Posterior cingulate gyrus (tissue), 11 donors: ENCODE data around the gene SYTL2.

Source experiments
- DNase-seq, 10 donors: peaks; one replicate each; pipeline versions ENCODE4 v3.0.0 to v3.0.0-alpha.2; 2020 to 2021; ENCODE audit warnings: mixed read lengths in 3 of 10
- intact Hi-C: fragments of 100-400 bp; cut with DNase I; formaldehyde crosslinking; loops from one replicate; pipeline ENCODE4 v1.15.1; 2023

Gene SYTL2

DNA sequence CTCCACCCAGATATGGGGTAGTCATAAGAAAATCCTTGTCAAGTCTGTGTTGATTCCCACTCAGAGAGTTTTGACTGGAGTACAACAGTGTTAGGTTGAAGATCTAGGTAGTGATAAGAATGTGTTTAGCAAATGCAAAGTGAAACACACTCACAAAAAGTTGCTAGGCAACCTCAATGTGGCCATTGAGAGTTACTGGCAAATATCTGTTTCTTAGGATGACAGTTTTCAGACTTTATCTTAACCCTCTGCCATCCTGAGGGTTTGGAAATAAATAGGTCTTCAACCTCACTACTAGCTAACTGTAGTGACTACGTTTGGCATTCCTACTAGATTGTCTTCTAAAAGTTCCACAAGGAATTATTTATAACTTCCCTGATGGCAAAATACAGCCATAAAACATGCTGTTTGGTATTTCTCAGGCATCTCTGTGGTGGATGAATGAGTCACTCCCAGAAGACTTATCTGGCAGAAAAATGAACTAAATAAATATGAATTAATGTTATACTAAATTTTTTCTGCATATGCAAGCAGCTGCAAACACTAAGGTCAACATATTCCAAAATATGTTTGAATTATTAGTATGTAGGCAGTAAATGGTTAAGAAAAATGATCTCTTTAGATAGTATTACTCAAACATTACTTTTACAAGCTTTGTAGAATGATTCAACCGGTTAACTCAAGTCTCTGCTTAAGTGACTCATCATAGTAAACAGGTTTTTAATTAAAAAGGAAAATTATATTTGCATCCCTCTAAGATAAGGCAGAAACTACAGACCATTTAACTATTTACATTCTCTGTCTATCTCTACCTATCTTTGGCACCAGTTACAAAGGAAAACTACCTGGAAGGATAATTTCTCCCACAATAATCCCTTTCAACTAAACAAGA is 17.1 kb upstream of the SYTL2 start:
- intact Hi-C loops = loop anchor here (5.0 kb wide), 1 partner anchor 136 kb away; no protein-coding TSS in a partner anchor
- no peak for DNase-seq

DNA sequence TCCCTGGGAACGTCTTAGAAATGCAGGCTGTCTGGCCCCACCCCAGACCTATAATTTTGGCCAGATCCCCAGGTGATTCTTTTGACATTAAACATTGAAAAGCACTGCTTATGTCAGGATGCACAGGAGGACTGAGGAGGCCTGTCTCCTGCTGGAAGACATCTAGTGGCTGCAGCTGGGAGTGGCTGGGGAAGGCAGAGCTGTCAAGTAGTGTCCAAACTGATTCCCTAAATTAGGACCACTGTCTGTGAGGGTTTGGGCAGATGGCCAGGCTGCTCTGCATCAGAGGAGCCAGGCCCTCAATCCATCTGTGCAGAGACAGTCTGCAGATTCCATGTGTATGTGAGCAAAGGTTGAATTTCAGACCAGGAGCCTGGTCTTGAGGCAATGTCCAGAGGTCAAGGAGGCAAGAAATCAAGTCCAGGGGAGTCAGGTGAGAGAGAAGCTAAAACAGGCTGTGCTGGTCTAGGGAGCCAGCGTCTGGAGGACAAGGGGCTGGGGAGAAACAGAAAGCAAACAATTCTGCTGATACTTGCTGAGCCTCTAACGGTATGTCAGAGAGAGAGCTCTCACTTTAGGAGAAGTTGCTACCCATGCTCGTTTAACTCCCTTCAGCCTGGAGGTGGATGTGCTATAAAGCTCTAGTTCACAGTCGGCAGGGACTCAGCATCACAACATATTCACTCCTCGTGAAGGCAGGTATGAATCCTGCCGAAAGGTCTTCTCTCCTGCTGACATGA is 15.3 kb upstream of the SYTL2 start:
- peak in 7 of 10 donors; percentile 48 to 91 (median 58) for DNase-seq
- intact Hi-C loops = loop anchor here (5.0 kb wide), 1 partner anchor 134 kb away; no protein-coding TSS in a partner anchor

DNA sequence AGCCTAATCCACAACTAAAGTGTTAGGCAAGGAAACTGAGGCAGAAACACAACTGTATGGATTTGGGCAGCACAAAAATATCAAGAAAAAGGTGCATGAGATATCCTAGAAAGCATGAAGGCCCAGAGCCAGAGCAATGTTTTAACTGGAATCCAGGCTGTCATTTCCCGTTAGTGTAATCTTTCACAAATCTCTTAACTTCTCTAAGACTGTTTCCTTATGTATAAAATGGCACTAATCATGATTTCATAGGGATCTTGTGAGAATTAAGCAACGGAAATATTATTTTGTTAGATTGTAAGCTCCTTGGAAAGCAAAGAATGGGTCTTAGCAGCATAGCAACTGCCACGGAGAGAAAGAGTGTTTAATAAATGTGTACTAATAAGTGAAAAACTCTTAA is 14.7 kb upstream of the SYTL2 start:
- intact Hi-C loops = loop anchor here (5.0 kb wide), 1 partner anchor 133 kb away; no protein-coding TSS in a partner anchor
- no peak for DNase-seq

DNA sequence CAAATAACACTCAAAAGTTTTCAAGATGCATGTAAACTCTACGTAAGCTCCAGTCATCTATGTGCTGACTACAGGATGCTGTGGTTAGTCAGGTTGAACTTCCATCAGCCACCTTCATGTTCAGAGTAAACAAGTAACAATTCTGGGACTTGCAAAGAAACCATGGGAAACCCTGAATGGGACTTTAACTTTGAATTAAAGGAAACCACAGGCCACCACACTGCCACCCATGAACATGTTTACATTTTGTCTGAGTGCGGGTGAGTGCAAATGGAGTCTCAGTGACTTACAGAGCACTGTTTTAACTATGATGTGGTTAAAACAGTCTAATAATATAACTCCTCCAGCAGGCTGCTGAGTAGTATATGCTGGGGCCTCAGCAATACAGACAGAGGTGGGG is 12.9 kb upstream of the SYTL2 start:
- no peak for DNase-seq
- intact Hi-C loops = no loop called here

DNA sequence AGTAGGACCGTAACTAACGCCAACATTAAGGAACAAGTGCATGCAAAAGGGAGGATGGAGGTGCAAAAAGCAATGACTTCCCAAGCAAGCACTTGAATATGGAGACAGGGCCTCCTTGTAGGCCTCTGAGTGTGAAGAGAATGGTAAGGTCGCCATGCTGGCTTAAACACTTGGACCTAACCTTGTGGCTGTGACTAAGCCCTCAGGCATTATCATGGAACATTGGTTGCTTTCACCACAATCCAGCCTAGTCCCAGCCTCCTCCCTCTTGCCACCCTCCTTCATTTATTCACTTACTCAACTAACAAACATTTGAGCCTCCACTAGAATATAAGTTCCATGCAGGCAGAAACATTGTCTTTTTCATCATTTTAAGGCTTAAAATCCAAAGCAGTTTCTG is 11.9 kb upstream of the SYTL2 start:
- no peak for DNase-seq
- intact Hi-C loops = no loop called here

DNA sequence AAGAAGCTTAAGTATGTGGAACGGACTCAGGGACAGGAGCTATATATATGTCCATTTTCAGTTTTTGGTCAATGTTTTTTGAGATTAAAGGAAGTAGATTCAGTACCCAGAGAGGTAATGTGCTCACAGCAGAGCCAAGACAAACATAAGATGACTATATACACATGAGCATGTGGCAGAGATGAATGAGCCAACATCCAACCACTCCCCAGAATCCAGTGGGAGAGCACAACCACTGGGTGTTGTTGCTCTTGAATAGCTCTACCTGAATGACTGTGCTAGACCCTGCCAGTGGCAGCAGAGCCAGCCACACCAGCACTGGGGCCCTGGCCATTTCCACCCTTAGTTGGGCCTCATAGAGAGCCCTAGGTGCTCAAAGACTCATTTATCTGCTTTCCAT is 10.7 kb upstream of the SYTL2 start:
- DNase-seq = no peak
- intact Hi-C loops = no loop called here

DNA sequence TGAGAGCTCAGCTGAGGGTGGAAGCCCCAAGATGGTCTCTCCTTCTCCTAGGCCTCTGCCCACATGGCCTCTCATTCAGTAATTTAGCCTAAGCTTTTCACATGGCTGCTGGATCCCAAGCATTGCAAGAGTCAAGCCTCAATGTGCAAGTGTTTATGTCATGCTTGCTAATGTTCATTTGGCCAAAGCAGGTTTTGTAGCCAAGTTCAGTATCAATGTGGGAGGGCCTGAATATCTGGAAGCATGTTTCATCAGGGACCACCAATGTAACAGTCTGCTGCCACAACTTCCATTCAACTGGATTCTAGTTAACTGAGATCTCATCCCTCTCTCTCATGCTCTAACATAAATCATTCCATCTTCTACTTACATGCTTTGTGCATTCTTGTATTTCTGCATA is 8.5 kb upstream of the SYTL2 start:
- intact Hi-C loops = no loop called here

DNA sequence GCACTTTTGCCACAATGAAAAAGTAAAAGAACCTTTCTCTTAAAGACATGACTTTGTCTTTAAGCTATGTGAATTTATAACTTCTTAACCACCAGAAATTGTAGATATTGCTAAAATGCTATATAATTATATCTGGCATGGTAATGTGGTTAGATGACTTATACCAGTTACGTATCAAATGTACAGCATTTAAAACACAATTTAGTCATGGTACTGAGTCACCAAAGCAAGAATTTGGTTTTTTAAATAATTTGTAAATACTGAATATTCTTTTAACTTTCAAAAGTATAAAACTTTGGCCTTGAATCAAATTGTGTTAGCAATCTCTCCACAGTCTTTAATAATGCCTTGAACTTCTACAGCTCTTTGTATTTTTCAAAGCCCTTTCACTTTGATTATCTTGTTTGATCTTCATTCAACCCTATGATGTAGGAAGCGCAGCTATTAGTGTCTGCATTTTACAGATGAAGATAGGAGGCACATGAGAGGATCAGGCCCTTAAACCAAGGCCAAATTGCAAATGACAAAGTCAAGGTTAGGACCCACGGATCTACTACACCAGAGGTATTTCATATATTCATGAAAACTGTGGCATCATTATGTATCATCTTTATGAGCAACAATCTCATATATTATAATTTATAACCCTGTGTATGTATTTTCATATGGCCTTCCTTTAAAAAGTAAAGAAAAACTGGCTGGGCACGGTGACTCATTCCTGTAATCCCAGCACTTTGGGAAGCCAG is 4.4 kb upstream of the SYTL2 start:
- intact Hi-C loops = no loop called here
- DNase-seq = no peak

More for the DNA sequence above, 8.5 kb upstream of the SYTL2 start:
- DNase-seq = no peak

DNA sequence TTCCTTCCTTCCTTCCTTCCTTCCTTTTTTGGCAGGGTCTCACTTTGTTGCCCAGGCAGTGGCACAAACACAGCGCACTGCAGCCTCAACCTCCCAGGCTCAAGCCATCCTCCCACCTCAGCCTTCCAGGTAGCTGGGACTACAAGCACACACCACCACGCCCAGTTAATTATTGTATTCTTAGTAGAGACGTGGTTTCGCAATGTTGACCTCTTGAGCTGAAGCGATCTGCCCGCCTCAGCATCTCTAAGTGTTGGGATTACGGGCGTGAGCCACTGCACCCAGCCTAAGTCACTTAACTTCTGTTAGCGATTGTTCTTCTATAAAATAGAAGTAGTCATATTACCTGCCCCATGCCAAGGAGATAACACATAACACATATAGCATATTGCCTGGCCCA is 2.8 kb upstream of the SYTL2 start:
- intact Hi-C loops = no loop called here

DNA sequence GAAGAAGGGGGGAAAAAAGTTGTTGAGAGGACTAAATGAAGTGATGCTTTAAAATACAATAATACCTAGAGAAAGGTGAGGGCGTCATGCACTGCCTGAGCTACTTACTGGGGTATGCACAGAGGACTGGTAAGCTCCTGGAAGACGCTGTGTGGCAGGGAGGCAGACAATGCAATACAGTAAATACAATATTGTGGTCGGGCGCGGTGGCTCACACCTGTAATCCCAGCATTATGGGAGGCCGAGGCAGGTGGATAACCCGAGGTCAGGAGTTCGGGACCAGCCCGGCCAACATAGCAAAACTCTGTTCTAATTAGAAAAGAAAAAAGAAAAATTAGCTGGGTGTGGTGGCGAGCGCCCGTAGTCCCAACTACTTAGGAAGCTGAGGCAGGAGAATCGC is 683 bp upstream of the SYTL2 start:
- peak in 1 of 10 donors; percentile 82 for DNase-seq
- intact Hi-C loops = no loop called here

More for the DNA sequence above, 2.8 kb upstream of the SYTL2 start:
- DNase-seq = no peak

DNA sequence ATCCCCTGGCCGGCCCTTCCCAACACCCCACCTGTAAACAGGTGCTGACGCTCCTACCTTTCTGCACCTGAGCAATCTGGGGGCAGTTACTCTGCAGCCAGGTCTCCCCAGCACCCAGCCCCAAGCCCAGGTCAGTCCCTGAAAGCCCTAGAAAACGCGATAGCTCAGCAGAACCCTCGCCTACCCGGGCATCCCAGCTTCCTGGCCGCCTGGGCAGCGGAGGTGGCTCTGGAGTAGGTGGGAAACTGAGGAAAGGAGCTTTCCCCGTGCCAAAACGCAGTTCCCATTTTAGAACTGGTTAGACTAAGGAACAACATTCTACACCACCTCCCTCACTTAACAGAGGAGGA is 445 bp downstream of the SYTL2 start:
- DNase-seq = peak in 6 of 10 donors; percentile 12 to 86 (median 55)
- intact Hi-C loops = no loop called here

DNA sequence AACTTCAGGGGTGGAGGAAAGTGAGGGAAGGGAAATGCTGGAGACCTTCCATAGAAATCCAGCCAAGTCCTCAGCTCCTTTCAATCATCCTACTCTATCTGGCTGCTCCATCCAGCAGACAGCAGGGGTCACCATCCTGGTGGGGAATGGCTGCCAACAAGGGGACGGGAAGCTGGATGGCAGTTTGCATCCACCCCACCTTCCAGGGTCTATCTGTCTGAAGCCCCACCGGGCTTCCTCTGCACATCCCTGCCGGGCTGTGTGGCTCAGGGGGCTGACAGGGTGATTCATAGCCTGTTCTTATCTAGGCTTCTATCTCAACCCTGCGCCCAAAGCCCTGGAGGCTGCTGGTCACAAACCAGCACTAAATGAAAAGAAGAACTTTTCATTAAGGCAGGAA is 1.1 kb downstream of the SYTL2 start:
- intact Hi-C loops = no loop called here
- peak in 6 of 10 donors; percentile 13 to 90 (median 58) for DNase-seq

DNA sequence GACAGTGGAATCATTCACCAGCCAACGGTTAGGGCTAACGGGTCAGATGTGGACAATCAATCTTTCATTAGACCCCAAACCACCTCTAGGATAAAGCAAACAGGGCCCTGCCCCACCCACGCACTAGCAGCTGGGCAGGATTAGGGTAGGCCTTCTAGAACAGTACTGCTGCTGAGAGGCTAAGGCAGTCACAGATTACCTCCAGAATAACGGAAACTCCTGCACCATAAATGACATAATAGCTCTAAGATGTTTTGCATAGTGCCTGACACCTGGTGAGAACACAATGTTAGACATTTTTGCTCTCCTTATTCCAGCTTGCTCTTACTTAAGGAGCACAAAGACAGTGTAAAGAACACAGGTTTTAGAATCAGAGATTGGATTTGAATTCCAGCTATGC is 1.8 kb downstream of the SYTL2 start:
- intact Hi-C loops = no loop called here
- DNase-seq = no peak

DNA sequence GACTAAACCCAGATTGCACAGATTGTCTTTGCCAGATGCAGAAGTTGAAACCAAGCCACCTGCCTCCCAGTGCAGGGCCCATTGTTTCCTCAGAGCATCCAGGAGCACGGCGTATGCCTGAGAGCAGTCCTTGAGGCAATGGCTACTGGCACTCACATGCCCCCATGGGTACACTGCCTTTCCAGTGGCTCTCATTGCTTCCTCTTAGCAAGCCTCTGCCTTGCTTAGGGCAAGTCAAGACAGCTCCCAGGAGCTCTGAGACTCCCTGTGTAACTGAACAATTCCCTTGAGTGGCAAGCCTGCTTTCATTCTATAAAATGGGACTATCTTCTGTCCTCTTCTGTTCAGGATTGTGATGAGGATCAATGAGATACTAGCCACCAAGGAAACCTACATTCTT is 4.1 kb downstream of the SYTL2 start:
- intact Hi-C loops = no loop called here

DNA sequence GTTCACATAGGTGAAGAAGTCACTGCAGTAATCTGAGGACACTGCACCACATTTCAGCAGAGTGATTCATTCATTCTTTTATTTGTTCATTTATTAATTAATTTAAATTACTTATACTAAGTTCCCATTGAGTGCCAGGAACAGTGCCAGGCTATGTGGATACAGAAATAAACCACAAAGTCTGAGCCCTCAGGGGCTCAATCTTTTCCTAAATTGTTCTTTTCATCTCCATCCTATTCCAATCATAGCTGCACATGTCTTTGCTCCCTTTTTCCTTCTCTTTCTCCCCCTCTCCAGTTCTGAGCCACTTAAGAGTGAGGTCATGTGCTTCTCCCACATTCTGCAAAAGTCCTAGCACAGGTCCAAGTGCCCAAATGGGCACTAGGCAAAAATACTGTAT is 4.9 kb downstream of the SYTL2 start:
- no peak for DNase-seq
- intact Hi-C loops = no loop called here

More for the DNA sequence above, 4.1 kb downstream of the SYTL2 start:
- DNase-seq = no peak

DNA sequence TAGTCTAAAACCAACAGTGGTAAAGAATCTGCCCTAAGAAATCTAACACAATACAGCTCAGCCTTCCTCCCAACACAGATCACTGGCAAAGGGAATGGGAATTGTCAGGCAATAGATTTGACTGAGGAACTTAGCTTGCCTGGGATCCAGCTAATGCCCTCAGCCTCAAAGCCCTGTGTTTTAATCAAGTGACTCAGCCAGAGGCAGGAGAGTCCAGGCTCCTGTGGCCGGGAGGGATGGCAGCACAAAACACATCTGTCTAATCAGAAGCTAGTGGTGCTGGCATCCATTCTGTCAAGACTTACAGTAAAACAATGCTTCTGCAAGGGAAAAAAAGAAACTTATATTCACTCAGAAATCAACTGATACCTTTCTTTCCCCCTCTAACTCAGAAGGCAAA is 5.6 kb downstream of the SYTL2 start:
- DNase-seq = no peak
- intact Hi-C loops = no loop called here

DNA sequence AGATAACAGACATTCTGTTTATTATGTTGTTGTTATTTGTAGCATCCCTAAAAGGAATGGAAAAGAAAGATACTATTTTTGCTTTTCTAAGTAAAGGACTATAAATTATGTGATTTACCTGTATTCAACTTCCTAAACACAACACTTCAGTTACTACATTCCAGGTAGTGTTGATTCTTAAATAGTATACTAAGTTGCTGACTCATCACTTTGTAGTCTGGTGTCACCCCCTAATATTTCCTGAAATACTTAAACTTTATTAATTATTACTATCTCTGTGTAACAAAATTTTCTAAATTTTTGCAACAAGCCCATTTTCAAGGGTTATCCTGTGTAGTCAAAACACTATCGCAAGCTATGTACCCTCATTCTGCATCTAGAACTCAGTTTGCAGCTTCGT is 7.0 kb downstream of the SYTL2 start:
- no peak for DNase-seq
- intact Hi-C loops = no loop called here

DNA sequence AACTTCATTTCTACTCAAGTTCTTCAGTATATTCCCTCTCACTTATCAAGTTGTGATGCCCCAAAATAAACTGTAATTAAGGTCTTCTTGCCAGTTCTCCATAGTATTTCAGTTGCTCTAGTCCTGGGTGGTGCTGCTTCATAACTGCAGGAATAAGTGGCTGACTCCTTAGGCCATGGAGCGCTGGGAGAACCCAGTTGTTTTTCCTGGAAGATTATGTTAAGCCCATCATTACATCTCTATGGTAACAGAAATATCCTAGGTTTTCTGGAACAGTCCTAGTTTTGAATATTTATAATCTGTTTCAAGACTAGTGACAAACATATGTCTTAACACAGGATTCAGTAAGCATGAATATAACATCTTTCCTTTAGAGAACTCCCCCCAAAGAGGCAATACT is 7.6 kb downstream of the SYTL2 start:
- DNase-seq = no peak
- intact Hi-C loops = no loop called here

DNA sequence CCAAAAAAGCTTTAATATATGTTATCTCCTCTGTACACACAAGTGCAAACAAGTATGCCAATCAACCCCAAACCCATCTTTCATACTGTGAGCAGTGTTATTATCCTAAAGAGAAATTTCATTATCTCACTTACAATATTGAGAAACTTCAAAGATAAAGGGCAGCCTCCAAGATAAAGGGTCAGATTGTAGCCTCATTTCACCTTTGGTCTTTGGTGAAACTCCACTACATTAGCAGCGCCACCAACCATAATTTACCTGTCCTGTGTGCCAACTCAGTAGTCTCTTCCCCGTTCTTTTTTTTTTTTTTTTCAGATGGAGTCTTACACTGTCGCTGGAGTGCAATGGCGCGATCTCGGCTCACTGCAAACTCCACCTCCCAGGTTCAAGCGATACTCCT is 9.4 kb downstream of the SYTL2 start:
- intact Hi-C loops = no loop called here
- DNase-seq = no peak

DNA sequence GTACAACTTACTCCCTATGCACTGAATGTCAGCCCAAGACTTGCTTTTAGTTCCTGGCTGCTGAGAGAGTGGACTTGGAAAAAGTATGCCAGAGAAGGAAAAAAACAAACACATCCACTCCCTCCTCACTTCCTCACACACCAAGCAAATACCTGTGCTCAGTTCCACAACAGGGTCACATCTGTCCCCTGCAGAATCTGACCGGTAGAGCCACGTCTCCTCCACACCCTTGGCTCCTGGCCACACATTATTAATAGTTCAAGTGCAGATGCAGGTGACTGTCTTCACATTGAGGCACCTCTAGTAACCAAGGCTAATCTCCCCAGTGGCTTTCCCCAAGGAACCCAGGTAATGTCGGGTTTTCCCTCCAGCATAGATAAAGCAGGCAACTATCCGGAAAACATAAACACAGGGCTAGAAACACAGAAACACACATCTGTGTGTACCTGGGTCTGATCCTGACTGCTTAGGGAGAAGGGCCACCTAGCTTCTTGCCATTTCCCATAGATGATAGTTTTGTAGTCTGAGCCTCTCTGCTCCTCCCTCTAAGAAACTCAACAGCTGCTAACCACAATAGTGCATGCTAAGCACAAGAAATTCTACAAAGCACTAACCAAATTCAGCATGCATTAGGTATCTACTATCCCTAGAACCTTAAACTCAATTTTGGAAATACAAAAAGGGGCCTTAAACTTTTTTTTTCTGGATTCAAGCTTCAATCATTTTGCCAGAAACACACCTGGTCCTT is 10.2 kb downstream of the SYTL2 start:
- intact Hi-C loops = no loop called here

More for the DNA sequence above, 10.2 kb downstream of the SYTL2 start:
- no peak for DNase-seq
